Stimulated activated CD4-positive, alpha-beta T cell treated with anti-CD3 and anti-CD28 coated beads, Interleukin-1b, Interleukin-23, amount 100 ng/mL, for 4 hours (primary cell): ENCODE results near the gene PEX26.
"Not testable (repeated sequence)": the region's sequence is repeated elsewhere in the genome, so short reads cannot be mapped to it uniquely, and the experiment has no call there.

Source experiments
- DNase-seq, 2 donors: peaks; one replicate each; pipeline ENCODE4 v3.0.0-alpha.2; 2020; ENCODE audit warnings: low read depth in 2 of 2

PEX26 gene

GRCh38 chr22:18056807-18057474 lies 20.8 kb upstream of the PEX26 start:
- no peak for DNase-seq

GRCh38 chr22:18057568-18058209 lies 20.1 kb upstream of the PEX26 start:
- DNase-seq = no peak

GRCh38 chr22:18058371-18059093 lies 19.3 kb upstream of the PEX26 start:
- no peak for DNase-seq

- DNase-seq = no peak
Measured at GRCh38 chr22:18059094-18059417, 18.7 kb upstream of the PEX26 start.

GRCh38 chr22:18059473-18059872 lies 18.3 kb upstream of the PEX26 start:
- no peak for DNase-seq

GRCh38 chr22:18059991-18060390 lies 17.8 kb upstream of the PEX26 start:
- DNase-seq = no peak

GRCh38 chr22:18060646-18061620 lies 16.9 kb upstream of the PEX26 start:
- DNase-seq = no peak

GRCh38 chr22:18062421-18062820 lies 15.4 kb upstream of the PEX26 start:
- DNase-seq = no peak

GRCh38 chr22:18063306-18063705 lies 14.5 kb upstream of the PEX26 start:
- no peak for DNase-seq

GRCh38 chr22:18063715-18064114 lies 14.1 kb upstream of the PEX26 start:
- DNase-seq = not testable (repeated sequence)

- no peak for DNase-seq
Measured at GRCh38 chr22:18064636-18065035, 13.2 kb upstream of the PEX26 start.

- no peak for DNase-seq
Measured at GRCh38 chr22:18065256-18065655, 12.5 kb upstream of the PEX26 start.

- DNase-seq = no peak
Measured at GRCh38 chr22:18066181-18066859, 11.5 kb upstream of the PEX26 start.

- DNase-seq = no peak
Measured at GRCh38 chr22:18067121-18067520, 10.7 kb upstream of the PEX26 start.

GRCh38 chr22:18067548-18068341 lies 10.0 kb upstream of the PEX26 start:
- no peak for DNase-seq

GRCh38 chr22:18068381-18068988 lies 9.3 kb upstream of the PEX26 start:
- no peak for DNase-seq

GRCh38 chr22:18069041-18069440 lies 8.7 kb upstream of the PEX26 start:
- DNase-seq = no peak

- no peak for DNase-seq
Measured at GRCh38 chr22:18070041-18070440, 7.7 kb upstream of the PEX26 start.

GRCh38 chr22:18070556-18071306 lies 7.1 kb upstream of the PEX26 start:
- DNase-seq = no peak
